Tongue (tissue), 2 donors: Measurements from ENCODE around the gene RANBP3. TPM values are rescaled to one million over a fixed set of nuclear protein-coding genes. Genes with fewer than 3 reads are reported as not detected.
"Not testable (repeated sequence)": the region's sequence is repeated elsewhere in the genome, so short reads cannot be mapped to it uniquely, and the experiment has no call there.

Source experiments
- DNase-seq: peaks from one replicate; pipeline ENCODE4 v3.0.0-alpha.2; 2015
- total RNA-seq: library from RNA; depleted of rRNA; stranded (reverse); fragments of >200 nt; gene quantifications from one replicate; pipeline ENCODE4 v1.2.3, GENCODE V29; 2014

The RANBP3 gene
- total RNA-seq, 1 donor from 2014 or later = 40.2 TPM

- no peak for DNase-seq
These were observed 12.9 kb downstream of the RANBP3 start for GRCh38 chr19:5964816-5965565.

- DNase-seq = no peak
These were observed 14.1 kb downstream of the RANBP3 start for GRCh38 chr19:5963855-5964254.

- not testable (repeated sequence) for DNase-seq
These were observed 14.7 kb downstream of the RANBP3 start for GRCh38 chr19:5963259-5963658.

- peak; percentile 64 for DNase-seq
These were observed 15.7 kb downstream of the RANBP3 start for GRCh38 chr19:5961969-5962945.

- DNase-seq = not testable (repeated sequence)
These were observed 16.3 kb downstream of the RANBP3 start for GRCh38 chr19:5961641-5961968.

- DNase-seq = peak; percentile 63
These were observed 17.6 kb downstream of the RANBP3 start for GRCh38 chr19:5960005-5961001.

GRCh38 chr19:5959260-5960004 is 18.5 kb downstream of the RANBP3 start:
- DNase-seq = no peak

GRCh38 chr19:5958851-5959122 is 19.2 kb downstream of the RANBP3 start:
- DNase-seq = no peak

GRCh38 chr19:5958074-5958850 is 19.7 kb downstream of the RANBP3 start:
- DNase-seq = no peak

GRCh38 chr19:5957170-5957569 is 20.8 kb downstream of the RANBP3 start:
- no peak for DNase-seq

- no peak for DNase-seq
These were observed 21.2 kb downstream of the RANBP3 start for GRCh38 chr19:5956728-5957127.

GRCh38 chr19:5956323-5956722 is 21.6 kb downstream of the RANBP3 start:
- DNase-seq = no peak

- DNase-seq = no peak
These were observed 22.4 kb downstream of the RANBP3 start for GRCh38 chr19:5955636-5955935.

GRCh38 chr19:5954293-5954692 is 23.6 kb downstream of the RANBP3 start:
- DNase-seq = no peak

- no peak for DNase-seq
These were observed 24.2 kb downstream of the RANBP3 start for GRCh38 chr19:5953680-5954213.

- no peak for DNase-seq
These were observed 24.8 kb downstream of the RANBP3 start for GRCh38 chr19:5953030-5953589.

- DNase-seq = no peak
These were observed 25.5 kb downstream of the RANBP3 start for GRCh38 chr19:5952193-5953029.

GRCh38 chr19:5951338-5951861 is 26.5 kb downstream of the RANBP3 start:
- DNase-seq = no peak

- DNase-seq = no peak
These were observed 27.2 kb downstream of the RANBP3 start for GRCh38 chr19:5950741-5951140.
